ENCODE results near the gene GRIK1.

Gene GRIK1

DNA sequence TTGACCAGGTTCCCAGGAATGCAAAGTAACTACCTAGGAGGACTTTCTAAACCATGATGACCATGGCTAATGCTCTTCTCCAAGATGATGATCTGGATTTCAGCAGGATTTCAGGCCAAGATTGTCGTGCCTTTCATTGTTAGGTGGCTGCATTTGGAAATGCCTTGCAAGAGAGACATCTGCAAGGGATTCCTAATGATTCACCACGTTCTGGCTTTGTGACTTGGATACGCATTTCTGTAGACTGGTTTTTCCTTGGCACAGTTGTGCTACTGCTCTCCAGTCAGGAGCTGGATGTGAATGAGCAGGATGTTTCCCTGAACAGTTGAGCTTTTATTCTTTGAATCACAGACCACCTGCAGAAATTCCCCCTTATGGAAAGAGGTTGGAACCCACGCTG is 428.7 kb downstream of the GRIK1 start:
- no peak for DNase-seq

DNA sequence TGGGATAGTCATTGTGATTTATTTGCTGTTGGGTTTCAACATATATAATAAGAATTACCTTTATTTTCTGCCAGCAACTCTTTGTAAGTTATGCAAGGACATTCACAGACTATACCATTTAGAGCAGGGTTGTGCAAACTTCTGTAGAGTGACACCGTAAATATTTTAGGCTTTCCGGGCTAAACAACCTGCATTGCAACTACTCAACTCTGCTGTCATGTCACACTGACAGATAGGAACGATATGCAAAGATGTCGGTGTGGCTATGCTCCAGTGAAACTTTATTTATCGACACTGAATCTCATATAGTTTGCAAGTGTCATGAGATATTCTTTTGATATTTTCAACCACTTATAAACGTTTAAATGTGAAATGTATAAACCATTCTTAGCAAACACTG is 430.7 kb downstream of the GRIK1 start:
- no peak for DNase-seq

DNA sequence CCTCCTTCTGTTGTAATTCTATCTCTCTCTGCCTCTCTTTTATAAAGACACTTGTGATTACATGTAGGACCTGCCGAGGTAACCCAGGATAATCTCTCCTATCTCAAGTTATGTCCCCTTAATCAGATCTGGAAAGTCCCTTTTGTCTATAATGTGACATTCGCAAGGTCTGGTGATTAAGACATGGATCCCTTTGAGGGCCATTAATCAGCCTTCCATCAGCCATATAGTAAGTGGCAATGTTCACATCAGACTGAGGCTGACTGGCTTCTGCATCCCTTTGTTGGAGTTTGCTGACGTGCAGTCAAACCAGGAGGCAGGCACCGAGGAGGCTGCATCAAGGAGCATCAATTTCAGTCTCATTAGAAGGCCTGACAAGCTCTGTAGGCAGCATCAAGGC is 431.5 kb downstream of the GRIK1 start:
- DNase-seq, result no peak

DNA sequence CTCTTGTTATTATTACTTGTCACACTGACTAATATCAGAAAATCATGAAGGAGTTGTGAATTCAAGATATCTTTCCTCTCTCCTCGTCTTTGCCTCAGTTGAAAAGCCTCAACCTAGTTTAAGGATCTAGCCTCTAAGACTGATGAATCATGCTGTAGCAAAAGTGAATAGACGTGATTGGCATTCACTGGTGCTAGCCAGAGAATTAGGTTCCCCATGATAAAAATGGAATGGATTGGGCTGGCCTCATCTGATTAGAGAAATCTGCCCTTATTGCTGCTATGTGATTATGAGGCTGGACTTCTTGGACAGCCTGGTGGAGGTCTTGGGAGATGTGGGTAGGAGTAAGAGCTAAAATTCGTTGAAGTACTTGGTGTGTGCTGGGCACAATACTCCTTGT is 432.8 kb downstream of the GRIK1 start:
- DNase-seq, result no peak

GRCh38 chr21:29506214-29506613 is 433.6 kb downstream of the GRIK1 start:
- no peak for DNase-seq

- DNase-seq, result no peak
Measured at GRCh38 chr21:29504751-29505321, 435.0 kb downstream of the GRIK1 start.

DNA sequence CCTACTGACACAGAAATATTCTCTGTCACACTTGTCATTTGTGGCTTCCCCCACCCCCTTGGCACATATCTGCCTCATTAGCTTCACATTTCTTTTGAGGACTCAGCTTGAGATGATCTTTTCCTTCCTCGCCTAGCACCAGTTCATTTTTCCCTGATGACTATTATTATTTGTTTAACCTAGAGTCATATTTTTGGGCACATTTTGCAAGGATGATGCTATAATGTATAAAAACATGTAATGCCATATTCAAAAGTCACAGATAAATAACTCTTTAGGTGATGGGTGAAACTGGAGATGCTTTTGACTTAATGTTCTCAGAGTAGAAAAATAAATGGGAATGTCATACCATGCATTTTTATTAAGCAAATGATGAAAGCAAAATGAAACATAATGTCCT is 438.3 kb downstream of the GRIK1 start:
- no peak for DNase-seq

- DNase-seq, result no peak
Measured at GRCh38 chr21:29499734-29500343, 440.0 kb downstream of the GRIK1 start.

GRCh38 chr21:29499229-29499628 is 440.6 kb downstream of the GRIK1 start:
- no peak for DNase-seq

DNA sequence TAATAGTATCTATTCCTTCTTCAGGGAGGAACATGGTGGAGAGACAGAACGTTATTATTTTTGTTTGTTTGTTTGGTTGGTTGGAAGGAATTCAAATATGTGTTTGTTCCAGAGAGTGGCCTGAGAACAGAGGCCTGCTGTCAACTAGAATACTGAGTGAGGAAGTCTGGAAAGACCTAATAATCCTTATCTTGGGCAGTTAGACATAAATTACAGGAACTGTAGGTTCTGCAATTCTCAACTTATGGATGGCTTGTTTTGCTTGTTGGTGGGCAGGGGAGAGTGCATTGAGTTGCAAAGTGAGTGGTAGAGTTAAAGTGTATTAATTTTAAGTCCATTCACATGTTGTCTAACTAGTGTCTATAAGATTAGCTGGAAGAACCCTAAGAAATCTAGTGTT is 443.5 kb downstream of the GRIK1 start:
- DNase-seq, result no peak

- no peak for DNase-seq
Measured at GRCh38 chr21:29490016-29490415, 449.8 kb downstream of the GRIK1 start.

- DNase-seq, result no peak
Measured at GRCh38 chr21:29487154-29487553, 452.6 kb downstream of the GRIK1 start.
